Embryonic facial prominence (tissue), 1 donor: ENCODE measurements around the gene BLOC1S4.

Experiments
- DNase-seq: peaks from one replicate; pipeline ENCODE4 v3.0.0-alpha.2; 2016; ENCODE audit errors: extremely low spot score

Gene BLOC1S4

GRCh38 chr4:6763330-6763851 lies 47.4 kb downstream of the BLOC1S4 start:
- no peak for DNase-seq

GRCh38 chr4:6764976-6765620 lies 49.1 kb downstream of the BLOC1S4 start:
- DNase-seq = no peak

GRCh38 chr4:6765703-6766102 lies 49.7 kb downstream of the BLOC1S4 start:
- no peak for DNase-seq
